GM19452 (cell line): ENCODE results near the gene KIAA0825.

Source experiments
- ATAC-seq: cut with Tn5 transposase; IDR thresholded peaks from one replicate; pipeline ENCODE4 v1.9.1; 2021; ENCODE audit not compliant: unreplicated experiment

Gene KIAA0825

DNA sequence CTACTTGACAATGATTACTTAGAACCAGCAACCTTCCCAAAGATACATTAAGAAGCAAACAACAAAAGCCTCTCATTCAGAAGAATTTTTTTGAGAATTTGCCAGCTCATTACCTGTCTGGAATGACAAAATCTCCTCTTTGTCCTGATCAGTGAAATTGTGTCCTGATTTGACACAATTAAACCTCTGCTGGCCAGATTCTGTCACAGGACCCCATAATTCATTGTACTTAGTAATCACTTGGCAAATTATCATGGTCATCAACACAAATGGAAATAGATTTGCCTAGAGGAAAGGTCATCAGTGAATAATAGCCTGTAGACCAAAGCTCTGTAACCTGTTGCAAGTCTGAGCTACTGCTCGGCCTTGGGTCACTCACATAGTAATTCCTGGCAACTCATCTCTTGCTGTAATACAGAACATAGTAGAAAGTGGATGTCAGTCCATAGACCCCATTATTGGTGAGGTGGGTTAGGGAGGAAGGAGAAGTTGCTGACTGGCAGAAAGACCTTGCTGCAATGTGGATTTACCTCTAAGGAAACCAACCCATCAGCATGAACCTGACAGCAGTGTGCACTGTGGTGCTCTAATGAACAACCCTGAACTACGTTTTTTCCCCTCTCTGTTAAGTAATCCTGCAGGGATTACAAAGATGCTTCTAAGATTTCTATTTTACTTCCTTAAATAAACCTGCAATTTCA lies 370.1 kb downstream of the KIAA0825 start:
- no peak for ATAC-seq

DNA sequence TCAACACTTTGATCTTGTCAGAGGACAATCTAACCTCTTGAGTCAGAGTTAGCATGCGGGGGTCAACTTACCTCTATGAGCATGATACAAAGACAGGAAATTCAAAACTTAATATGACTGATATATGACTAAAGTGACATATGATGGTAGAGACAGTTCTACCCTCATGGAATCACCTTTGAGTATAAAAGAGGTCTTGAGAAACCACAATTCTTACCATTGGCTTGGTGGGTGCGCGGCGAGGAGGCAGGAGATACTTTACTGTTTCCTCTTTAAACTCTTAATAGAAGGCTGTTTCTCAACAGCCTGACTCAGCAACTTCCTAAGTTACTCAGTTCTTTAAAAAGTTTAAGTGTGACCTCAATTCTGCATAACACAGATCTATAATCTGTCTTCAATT lies 372.8 kb downstream of the KIAA0825 start:
- no peak for ATAC-seq

DNA sequence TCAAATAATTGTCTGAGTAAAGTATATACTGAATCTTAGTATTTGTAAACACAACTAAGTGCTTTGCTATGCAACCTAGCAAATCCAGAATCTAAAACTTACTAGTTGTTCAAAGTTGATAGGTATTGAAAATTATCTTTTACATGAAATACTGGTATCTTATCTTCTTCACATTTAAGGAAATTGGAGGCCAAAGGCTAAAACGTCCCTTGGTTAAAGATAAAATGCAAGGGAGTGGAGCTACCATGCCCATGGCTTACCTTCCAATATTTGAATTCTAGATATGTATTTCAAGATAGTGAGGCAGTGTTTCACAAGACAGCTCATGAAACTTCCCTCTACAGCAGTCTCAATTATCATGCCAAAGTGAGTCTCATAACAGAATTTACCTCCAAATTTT lies 373.5 kb downstream of the KIAA0825 start:
- ATAC-seq: no peak

DNA sequence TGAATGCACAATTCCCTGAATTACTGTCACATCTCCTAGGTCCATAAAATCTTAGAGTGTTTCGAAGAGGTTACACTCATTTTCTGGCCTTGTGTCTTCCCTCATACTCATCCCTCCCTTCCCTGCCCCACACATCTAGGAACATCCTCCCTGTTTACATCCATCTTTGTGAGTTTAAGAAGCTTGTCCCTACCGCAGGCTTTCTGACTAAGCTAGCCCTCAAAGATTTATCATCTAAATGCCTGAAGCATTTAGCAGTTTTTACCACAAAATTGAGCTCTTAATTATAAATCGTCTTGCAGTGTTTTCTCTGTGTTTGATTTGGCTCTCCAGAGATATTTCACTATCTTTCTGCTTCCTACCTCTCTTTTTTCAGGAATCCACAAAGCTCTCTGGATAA lies 374.8 kb downstream of the KIAA0825 start:
- ATAC-seq: no peak

DNA sequence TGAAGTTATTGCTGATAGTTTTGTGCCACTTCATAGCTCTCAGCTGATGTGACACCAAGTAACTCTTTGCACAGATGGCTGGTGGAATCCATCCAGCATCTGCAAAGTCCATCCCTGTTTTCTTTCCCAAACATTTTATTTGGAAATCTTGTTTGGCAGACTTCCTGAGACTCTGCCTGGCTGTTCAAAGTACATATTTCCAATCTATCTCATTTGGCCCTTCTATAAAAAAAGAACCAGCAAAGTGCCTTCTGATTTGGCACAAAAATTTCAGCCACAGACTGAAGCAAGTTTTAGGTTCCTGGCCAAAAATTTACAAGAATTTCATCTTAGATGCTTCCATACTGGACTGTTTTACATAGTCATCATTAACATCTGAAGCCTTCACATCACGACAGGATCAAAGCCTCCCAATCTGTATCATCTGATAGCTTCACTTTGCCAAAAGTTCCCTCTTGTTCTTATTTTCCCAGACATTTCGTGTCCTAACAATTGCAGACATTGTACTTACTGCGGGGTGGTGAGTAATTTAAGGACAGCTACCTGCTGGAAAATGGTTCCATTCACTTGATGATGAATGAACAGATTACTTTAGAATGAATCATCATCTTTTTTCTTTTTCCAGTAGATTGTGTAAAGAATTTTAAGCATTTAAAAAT lies 377.3 kb downstream of the KIAA0825 start:
- no peak for ATAC-seq

DNA sequence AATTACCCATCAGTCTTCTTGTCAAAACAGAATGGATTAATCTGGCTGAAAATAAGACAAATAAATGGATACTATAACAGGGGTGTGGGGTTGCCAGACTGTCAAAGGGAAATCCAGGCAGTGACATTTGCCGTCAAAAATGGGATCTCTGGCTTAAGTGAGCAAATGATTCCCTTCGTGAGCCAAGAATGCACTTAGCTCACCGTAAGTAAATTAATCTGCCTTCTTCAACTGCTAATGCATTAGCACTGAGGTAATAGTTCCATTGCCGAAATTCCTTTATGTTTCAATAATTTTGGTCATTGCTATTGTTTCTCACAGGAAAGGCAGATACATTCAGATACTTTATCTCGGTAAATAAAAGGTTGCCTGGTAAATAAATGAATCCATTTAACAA lies 377.8 kb downstream of the KIAA0825 start:
- no peak for ATAC-seq

DNA sequence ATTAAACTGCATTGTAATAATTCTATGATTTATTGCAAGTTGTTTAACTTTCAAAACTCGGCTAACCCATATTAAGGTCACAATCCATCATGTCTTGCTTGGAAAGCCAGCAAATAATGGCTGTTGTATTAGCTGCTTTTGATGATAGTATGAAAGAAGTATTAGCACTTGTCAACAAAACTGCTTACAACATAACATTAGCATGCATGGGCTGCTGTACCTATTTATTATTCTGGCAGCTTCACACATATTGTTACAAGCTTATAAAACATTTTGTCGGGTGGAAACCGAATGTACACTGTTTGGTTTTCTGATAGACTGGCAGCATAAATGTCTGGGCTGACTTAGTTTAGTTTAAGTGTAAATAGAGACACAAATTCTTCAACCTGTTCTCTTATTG lies 378.3 kb downstream of the KIAA0825 start:
- no peak for ATAC-seq

DNA sequence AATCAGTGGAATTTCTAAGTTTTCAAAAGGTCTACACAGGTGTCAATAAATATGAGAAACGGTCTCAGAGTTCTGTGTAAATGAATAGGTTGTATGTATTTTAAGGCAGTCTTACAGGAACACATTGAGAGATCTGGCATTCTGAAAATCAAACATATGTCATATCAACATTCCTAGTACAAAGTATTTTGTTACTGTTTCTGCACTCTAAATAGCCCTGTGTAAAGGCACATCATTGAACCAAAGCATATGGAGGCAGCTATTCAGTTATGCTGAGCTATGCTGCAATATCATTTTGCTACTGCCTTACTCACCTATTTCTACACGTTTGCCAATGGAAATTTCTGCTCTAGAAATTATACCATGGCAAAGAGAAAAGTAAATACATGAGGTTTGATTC lies 379.1 kb downstream of the KIAA0825 start:
- ATAC-seq: no peak

DNA sequence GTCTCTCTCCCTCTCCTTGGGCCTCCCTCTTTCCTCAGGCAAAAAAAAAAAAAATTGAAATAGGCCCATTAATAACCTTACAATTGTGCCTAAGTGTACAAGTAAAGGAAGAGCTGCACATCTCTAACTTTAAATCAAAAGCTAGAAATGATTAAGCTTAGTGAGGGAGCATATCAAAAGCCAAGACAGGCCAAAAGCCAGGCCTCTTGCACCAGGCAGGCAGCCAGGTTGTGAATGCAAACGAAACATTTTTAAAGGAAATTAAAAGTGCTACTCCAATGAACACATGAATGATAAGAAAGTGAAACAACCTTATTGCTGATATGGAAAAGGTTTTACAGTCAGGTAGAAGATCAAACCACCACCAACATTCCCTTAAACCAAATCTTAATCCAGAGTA lies 383.4 kb downstream of the KIAA0825 start:
- no peak for ATAC-seq

DNA sequence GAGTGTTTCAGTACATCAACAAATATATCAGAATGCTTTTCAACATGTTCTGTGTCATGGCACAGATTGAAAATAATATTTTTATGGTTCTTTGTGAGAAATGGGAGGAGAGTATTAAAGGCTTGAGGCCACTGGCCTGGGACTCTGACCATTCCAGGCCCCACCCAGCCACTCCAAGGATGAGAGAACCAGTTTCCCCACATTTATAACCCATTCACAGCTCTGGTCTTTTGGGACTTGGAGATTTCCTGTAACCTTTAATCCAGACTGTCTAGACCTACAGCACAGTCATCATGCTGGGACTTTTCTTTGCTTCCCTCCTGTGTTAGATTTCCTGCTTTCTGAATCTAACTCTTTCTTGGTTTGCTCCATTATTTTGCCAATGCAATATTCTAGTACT lies 389.6 kb downstream of the KIAA0825 start:
- ATAC-seq: no peak

DNA sequence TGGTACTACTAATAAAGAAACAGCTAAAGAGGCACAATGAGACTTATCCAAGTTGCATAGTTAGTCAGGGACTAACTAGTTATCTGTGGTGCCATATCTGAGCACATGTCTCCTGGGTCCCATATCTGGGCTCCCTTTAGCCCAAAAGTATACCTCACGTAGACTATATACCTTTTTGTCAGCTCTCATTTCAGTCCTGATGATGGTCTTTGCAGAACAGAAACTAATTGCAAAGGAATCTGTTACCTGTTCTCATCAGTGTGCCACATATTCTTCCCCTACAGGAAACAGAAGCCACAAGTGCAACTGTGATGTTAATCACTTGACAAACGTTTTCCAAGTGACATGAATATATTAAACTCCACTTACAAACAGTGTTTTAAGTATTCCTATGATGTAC lies 395.2 kb downstream of the KIAA0825 start:
- ATAC-seq: no peak

DNA sequence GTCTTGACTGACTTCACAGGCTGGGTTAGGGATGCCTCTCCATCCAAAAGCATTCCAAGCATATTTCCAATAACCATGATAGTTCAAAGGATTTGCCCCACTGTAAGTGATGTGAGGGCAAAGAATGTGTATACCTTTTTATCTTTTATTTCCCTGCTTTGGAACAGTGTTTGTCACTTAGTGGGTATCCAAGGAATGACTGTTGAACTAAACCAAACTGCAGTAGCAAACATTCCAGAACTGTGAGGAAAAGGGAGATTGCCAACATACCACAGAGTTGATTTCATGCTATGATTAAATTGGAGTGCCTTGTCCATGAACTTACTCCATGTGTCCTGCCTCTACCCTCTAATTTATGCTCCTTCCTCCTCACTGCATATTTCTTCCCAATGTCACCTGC lies 400.0 kb downstream of the KIAA0825 start:
- no peak for ATAC-seq

DNA sequence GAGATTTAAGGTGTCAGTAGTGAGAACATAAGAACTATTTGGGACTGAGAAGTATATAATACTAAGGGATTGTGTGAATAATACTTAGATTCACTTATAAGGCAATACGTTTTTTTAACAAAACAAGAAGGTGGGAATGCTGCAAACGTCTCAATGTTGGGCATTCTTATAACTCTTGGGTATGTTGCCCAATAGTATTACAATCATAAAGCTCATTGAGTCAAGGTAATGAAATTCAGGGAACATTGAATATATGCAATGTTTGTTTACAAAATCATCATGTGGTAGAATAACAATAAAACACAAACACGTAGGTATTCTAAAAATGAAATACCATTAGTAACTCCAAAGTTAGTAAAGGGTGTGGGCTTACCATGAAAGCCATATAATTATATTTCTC lies 400.7 kb downstream of the KIAA0825 start:
- no peak for ATAC-seq

DNA sequence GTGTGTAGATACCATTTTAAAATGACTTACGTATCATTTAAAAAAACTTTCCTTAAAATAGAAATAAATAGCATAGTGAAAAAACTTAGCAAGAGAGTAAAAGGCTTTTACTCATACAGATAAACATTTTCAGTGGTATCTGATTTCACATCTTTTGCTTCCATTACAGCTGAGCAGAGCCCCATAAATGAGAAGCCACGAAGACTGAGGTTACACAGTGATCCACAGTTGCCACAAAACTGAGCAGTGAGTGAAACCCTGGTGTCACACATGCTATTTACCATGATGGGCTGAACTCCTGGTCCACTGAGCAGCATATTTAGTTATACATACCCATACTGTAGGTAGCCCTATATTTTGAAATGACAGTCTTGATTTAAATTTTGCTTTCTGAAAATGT lies 401.2 kb downstream of the KIAA0825 start:
- no peak for ATAC-seq

DNA sequence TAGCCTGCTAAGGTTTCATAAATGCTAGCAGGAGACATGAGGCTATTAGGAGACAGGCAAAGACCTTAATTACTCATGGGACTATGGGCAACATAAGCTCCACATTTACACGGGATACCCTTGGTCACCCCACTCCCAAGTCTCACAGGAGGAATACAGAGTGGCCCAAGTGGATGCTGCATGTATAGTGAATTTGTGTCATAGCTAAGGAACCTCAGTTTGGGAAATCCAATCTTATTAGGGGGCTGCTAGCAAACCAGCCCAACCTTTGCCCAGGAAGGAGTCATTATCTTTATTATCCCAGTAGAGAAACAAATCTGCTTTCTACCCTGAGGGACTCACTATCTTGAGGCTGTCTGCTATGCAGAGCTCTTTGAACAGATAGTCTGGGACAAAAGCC lies 405.9 kb downstream of the KIAA0825 start:
- no peak for ATAC-seq

DNA sequence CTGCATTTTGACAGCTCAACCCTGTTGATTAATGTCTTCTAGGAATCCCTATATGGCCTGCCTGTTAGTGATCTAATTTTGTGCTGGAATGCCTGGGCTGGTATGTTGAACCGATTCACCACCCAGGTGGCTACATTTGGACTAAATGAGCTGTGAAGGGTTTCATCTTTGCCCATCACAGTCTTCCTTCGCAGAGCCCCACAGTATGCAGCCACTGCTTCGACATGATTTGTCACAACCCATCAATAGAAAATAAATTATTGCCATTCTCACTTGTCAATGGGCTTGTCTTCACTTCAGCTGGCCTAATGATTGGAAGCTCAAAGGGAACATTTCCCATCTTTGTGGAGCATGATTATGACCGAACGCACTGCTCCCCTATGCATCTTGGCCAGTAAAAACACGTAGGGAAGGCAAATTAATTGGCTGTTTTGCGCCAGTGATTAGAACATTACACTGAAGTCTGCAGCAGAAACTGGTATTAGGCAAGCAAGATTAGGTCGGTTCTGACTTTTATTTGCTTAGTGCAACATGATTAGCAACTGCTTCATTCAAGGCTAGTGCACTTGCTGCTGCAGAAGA lies 408.5 kb downstream of the KIAA0825 start:
- no peak for ATAC-seq

DNA sequence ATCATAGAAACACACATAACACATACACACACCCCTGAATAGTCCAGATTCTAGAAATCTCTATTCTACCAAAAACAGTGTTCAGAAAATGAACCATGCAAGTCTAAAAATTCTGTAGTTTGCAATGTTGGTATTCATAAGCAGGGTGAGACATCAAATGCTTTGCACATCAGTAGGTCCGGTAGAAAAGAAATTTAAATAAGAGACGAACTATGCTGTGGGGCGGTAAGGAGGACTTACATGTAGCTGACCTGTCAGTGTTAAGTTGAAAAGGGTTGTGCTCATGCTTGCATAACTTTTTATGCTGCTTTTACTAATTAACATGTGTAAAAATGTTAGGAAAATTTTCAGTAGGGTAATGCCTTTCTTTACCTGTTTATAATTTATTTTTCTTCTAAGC lies 409.1 kb downstream of the KIAA0825 start:
- ATAC-seq: no peak

DNA sequence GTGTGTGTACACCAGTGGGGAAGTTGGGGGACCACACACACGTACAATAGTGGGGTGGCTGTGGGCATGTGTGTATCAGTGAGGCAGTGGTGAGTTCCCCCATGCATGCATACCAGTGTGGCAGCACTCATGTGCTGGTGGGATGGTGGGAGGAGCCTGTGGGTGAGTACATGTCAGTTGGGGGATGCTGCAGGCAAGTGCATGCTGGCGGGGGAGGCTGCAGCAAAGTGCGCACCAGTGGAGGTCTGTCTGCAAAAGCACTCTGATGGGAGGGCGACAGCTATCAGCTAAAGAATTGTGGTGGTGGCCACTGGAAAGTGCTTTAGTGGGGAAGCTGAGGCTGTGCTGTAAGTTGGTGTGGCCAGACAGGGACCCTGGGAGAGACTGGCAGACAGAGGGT lies 418.8 kb downstream of the KIAA0825 start:
- no peak for ATAC-seq

DNA sequence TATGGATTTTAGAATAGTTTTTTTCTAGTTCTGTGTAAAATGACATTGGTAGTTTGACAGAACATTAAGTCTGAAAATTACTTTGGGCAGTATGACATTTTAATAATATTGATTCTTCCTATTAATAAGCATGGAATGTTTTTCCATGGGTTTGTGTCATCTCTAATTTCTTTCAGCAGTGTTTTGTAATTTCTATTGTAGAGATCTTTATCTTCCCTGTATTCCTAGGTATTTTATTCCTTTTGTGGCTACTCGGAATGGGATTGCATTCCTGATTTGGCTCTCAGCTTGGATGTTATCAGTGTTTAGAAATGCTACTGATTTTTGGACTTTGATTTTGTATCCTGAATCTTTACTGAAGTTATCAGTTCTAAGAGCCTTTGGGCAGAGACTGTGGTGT lies 420.4 kb downstream of the KIAA0825 start:
- no peak for ATAC-seq

DNA sequence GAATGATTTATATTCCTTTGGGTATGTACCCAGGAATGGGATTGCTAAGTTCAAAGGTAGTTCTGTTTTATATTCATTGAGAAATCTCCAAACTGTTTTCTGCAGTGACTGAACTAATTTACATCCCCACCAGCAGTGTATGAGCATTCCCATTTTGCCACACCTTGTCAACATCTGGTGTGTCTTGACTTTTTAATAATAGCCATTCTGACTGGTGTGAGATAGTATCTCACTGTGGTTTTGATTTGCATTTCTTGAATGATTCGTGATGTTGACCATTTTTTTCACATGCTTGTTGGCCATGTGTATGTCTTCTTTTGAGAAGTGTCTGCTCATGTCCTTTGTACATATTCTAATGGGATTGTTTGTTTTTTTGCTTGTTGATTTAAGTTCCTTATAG lies 421.5 kb downstream of the KIAA0825 start:
- ATAC-seq: no peak

DNA sequence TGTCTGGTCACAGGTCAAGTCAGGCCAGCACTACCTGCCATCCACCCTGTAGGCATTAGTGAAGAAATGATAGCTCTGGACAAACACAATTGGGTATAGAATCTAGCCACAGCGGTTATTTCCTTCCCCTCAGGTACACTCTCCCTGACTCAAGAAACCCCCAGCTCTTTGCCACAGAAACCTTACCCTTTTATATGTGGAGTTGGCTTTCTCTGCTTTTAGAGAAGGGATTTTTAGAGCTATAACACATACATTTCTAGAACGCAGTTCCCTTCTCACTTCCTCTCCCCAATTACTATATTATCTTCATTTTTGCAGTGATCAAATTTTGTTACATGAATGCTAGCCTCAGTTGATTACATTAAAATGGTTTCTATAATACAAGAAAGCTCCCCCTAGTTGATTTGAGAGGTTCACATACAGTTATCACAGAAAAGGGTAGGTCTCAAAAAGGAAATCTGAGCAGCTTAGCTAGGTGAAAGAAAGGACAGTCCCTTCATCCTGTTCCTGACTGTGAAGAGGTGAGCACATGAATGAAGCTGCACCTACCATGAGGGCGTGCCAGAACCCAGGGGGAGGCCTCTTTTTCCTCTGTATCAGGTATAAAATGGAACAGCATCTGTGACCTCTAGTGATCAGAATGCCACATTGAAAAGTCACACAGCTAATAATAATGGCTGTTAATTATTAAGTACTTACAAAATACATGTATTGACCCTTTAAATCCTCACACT lies 425.6 kb downstream of the KIAA0825 start:
- no peak for ATAC-seq

DNA sequence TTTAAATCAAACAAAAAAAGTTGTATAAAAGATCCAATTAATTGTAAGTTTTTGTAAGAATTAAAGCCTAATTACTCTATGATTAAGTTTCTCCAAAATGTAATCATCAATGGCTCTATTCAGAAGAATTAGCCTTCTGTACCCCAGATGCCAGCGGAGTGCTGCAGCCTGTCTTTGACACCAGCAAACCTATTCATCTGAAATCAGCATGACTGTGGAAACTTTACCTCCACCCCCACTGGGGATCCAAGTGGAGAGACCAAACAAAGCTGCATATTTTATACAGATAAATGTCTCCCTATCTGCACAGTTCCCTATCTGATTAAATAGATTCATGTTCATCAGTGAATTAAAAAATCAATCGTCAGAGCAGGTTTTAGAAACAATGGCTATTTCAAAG lies 426.8 kb downstream of the KIAA0825 start:
- ATAC-seq: no peak
